ENCODE results near the gene MUC5AC.

Gene MUC5AC

DNA sequence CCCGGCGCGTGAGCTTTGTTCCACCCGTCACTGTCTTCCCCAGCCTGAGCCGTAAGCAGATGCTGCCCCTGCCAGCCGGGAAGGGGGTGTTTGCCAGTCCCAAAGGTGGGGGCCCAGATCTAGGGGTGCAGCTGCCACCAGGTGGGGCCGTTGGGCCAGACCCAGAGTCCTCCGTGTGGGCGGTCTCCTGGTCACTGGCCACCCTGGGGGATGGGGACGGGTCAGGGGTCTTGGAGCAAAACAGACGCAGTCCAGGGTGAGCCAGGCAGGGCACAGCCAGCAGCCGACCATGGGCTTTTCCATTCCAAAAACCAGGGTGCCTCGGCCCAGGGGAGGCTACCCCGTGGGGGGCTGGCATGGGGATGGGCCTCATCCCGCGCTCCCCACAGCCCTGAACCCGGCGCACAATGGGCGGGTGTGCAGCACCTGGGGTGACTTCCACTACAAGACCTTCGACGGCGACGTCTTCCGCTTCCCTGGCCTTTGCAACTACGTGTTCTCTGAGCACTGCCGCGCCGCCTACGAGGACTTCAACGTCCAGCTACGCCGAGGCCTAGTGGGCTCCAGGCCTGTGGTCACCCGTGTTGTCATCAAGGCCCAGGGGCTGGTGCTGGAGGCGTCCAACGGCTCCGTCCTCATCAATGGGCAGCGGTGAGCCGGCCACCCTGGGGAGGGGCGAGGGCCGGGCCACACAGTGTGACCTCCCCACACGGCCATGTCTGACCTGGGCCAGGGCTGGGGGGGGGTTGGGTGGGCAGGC lies 68.7 kb downstream of the MUC5AC start:
- DNase-seq (ENCODE audit: low read depth) = no peak

GRCh38 chr11:1226986-1227550 lies 69.3 kb downstream of the MUC5AC start:
- DNase-seq (ENCODE audit: low read depth) = no peak

DNA sequence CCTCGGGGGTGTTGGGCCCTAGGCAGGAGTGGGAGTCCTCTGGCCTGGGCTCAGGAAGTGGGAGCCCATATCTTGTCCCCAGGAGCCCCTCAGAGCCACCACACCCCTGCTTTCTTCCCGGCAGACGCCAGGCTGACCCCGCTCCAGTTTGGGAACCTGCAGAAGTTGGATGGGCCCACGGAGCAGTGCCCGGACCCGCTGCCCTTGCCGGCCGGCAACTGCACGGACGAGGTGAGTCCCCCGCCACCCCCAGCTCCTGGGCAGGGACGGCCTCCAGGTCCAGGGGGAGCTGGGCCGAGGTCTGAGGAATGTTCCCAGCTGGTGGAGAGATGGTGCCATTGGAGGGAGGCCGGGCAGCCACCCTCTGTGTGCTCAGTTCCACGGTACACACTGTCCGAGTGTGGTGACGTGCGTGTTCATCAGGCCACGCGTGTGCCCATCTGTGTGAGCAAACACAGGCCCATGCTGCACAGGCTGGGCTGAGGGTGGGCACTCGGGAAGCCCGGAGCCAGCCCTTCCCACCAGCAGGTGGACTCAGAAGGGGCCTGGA lies 69.9 kb downstream of the MUC5AC start:
- DNase-seq (ENCODE audit: low read depth) = no peak

DNA sequence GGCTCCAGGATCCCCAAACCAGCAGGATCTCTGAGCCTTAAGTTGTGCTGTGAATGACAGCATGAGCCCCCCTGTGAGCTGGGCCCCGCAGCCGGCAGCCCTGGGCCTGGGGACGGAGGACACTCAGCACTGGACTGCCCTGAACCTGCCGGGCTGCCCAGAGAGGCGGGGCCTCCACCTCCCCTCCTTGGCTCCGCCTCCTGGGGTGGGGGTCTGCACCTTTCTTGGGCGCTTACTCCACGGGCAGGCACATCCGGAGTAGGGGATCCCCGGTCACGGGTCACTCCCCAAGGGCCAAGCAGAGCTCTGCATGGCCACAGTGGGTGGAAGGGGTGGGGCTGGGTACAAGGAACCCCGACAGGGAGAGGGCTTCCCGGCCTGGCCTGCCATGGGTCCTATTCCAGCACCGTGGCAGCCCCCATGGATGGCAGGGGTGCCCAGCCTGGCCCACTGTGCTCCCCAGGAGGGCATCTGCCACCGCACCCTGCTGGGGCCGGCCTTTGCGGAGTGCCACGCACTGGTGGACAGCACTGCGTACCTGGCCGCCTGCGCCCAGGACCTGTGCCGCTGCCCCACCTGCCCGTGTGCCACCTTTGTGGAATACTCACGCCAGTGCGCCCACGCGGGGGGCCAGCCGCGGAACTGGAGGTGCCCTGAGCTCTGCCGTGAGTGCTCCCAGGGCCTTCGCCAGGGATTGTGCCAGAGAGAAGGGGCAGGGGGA lies 70.5 kb downstream of the MUC5AC start:
- no peak for DNase-seq (ENCODE audit: low read depth)

- no peak for DNase-seq (ENCODE audit: low read depth)
Observed at GRCh38 chr11:1228921-1229451, 71.2 kb downstream of the MUC5AC start.

DNA sequence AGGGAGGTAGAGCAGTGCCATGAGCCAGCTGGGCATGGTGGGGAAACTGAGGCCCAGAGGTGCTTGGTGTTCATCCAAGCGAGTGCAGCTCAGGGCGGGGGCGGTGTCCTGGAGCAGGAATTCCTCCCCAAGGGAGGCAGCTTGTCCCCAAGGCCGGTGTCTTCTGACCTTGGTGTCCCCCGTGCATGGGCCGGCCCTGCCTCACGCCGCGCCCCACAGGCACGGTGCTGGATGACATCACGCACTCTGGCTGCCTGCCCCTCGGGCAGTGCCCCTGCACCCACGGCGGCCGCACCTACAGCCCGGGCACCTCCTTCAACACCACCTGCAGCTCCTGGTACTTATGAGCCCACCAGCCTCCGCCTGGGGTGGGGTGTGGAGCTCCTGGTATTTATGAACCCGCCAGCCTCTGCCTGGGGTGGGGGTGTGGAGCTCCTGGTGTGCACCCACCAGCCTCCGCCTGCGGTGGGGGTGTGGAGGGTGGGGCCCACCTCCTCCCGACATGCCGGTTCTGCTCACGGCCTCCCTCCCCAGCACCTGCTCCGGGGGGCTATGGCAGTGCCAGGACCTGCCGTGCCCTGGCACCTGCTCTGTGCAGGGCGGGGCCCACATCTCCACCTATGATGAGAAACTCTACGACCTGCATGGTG lies 71.8 kb downstream of the MUC5AC start:
- DNase-seq (ENCODE audit: low read depth) = no peak

DNA sequence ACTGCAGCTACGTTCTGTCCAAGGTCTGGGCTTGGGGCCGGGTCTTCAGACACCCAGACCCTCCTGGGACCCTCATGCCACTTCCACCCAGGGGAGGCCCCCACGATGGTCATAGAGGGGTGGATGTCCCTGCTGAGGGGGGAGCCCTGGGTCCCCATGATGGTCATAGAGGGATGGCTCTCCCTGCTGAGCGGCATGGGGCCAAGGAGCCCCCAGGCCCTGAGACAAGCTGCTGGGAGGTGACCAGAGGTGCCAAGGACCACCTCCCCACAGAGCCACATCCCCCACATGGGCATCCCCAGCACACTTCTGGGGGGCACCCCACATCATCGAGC lies 72.3 kb downstream of the MUC5AC start:
- DNase-seq (ENCODE audit: low read depth) = no peak

GRCh38 chr11:1230456-1231395 lies 73.0 kb downstream of the MUC5AC start:
- DNase-seq (ENCODE audit: low read depth) = no peak

DNA sequence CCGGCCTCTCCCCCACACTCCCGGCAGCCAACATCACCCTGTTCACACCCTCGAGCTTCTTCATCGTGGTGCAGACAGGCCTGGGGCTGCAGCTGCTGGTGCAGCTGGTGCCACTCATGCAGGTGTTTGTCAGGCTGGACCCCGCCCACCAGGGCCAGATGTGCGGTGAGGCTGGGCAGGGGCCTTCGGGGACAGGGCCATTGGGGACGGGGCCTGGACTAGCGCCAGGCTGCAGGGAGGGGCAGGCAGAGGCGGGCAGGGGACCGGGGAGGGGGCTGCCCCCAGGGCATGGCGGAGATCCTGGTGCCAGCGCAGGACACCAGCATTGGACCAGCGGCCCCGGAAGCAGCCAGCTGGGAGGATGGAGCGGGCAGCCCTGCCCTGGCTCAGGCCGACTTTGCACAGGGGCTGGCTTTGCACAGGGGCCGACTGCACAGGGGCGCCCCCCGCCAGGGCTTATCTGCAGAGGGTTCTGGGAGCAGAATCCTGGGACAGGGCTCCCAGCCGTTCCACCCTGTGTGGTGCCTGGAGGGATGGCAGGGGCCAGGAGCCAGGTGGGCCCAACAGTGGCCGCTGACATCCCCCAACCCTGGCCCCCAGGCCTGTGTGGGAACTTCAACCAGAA lies 73.8 kb downstream of the MUC5AC start:
- no peak for DNase-seq (ENCODE audit: low read depth)

DNA sequence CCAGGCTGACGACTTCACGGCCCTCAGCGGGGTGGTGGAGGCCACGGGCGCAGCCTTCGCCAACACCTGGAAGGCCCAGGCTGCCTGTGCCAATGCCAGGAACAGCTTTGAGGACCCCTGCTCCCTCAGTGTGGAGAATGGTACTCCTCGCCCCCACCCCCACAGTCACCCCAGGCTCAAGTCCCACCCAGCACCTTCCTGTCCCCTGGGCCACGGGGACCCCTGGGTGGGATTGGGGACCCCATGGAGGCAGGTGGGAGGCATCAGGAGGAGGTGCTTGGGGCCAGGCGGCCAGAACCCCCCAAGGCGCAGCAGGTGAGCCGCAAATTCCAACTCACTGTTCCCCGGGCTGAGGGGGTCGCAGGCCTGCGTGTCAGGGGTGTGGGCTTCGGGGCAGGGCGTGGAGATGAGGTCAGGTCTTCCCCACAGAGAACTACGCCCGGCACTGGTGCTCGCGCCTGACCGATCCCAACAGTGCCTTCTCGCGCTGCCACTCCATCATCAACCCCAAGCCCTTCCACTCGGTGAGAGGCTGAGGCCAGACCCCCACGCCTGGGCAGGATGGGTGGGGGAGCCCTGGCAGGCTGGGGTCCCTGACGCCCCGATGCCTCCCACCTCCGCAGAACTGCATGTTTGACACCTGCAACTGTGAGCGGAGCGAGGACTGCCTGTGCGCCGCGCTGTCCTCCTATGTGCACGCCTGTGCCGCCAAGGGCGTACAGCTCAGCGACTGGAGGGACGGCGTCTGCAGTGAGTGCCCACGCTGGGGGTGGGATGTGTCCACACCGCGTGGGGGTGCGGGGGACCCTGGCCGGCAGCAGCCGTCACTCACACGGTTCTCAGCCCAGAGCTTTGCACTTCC lies 74.5 kb downstream of the MUC5AC start:
- no peak for DNase-seq (ENCODE audit: low read depth)

DNA sequence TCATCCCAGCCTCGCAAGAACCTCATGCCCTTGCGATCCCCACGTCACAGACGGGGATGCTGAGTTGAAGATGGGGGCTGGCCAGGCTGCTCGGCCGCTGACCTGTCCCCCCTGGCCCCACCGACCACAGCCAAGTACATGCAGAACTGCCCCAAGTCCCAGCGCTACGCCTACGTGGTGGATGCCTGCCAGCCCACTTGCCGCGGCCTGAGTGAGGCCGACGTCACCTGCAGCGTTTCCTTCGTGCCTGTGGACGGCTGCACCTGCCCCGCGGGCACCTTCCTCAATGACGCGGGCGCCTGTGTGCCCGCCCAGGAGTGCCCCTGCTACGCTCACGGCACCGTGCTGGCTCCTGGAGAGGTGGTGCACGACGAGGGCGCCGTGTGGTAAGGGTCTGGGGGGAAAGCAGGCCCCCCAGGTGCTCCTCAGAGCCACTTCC lies 75.1 kb downstream of the MUC5AC start:
- DNase-seq (ENCODE audit: low read depth) = no peak

GRCh38 chr11:1233351-1234053 lies 75.7 kb downstream of the MUC5AC start:
- DNase-seq (ENCODE audit: low read depth) = no peak

- no peak for DNase-seq (ENCODE audit: low read depth)
Observed at GRCh38 chr11:1234054-1234720, 76.4 kb downstream of the MUC5AC start.

DNA sequence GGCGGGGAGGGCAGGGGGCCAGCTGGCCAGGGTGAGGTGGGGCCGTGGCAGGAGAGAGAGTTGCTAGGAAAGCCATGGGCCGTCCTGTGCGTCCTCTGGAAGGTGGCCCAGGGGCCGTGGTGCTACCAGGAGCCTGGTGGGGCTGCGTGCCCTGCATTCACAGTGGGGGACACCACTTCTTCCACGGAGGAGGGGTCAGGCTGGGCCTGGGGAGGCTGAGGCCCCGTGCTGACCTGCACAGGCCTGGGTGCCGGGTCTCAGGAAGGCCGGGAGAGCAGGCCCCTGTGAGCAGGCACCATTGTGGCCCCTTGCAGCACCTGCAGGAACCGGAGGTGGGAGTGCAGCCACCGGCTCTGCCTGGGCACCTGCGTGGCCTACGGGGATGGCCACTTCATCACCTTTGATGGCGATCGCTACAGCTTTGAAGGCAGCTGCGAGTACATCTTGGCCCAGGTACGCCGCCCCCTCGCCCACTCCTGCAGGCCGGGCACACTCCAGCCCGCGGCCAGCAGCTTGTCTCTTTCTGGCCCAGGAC lies 77.1 kb downstream of the MUC5AC start:
- no peak for DNase-seq (ENCODE audit: low read depth)

DNA sequence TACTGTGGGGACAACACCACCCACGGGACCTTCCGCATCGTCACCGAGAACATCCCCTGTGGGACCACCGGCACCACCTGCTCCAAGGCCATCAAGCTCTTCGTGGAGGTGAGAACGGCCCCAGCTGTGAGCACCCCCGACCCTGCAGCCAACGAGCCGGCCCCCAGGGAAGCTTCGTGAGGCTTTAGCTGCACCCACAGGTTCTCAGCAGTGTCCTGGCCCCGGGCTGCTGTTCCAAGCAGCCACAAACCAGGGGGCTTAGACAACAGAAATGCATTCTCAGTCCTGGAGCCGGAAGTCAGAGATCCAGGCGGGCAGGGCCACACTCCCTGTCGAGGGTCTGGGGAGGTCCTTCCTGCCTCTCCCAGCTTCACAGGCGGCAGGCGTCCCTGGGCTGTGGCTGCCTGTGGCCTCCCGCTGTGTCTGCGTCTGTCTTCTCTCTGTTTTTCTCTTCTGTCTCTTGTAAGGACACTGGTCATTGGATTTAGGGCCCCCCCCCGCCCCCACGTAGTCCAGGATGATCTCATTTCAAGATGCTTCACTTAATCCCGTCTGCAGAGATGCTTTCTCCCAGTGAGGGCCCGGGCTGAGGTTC lies 77.7 kb downstream of the MUC5AC start:
- no peak for DNase-seq (ENCODE audit: low read depth)

DNA sequence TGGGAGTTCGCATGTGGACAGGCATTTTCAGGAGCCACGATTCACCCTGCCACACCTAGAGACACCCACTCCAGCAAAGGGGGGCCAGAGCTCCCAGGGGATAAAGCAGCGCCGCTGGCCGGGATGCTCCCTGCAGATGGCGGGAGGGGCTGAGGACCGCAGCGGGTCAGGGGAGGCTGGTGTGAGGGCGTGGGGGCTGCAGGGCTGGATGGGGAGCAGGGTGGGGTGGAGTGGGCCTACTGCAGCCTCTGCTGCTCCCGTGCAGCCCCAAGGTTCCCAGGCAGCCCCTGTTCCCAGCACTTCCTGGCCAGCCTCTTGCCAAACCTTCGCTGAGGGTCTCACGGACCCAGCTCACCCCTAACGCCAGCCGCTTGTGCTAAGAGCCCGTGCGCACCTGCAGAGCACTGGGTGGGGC lies 78.2 kb downstream of the MUC5AC start:
- DNase-seq (ENCODE audit: low read depth) = no peak

DNA sequence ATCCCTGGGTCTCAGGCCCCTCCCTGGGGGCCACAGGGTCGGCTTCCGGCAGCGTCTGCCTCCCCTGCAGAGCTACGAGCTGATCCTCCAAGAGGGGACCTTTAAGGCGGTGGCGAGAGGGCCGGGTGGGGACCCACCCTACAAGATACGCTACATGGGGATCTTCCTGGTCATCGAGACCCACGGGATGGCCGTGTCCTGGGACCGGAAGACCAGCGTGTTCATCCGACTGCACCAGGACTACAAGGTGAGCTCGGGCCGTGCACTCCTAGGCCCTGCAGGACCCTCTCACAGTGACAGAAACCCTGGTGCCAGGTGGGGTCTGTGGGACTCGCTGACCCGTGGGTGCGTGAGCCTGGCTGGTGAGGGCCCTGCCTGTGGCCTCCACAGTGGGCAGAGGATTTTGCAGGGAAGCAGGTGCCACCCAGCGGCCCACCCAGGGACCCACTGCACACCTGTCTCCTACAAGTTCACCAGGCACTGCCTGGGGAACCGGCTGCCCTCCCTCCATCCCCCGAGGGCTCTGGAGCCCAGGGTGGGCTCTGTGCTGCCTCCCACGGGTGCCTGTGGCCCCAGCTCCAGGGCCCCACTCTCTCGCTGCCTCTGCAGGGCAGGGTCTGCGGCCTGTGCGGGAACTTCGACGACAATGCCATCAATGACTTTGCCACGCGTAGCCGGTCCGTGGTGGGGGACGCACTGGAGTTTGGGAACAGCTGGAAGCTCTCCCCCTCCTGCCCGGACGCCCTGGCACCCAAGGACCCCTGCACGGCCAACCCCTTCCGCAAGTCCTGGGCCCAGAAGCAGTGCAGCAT lies 78.8 kb downstream of the MUC5AC start:
- DNase-seq (ENCODE audit: low read depth) = no peak
